Activated naive CD8-positive, alpha-beta T cell treated with anti-CD3 and anti-CD28 coated beads for 36 hours (primary cell): Measurements from ENCODE around the gene DAP. TPM values are rescaled to one million over a fixed set of nuclear protein-coding genes. Genes with fewer than 3 reads are reported as not detected.
"Not testable (repeated sequence)": the region's sequence is repeated elsewhere in the genome, so short reads cannot be mapped to it uniquely, and the experiment has no call there.

Experiments used
- DNase-seq: peaks from one replicate; pipeline ENCODE4 v3.0.0; 2021
- H3K27ac Mint-ChIP-seq: one replicate; pipeline ENCODE4 v1.8.0; 2022; ENCODE audit warnings: mild to moderate bottlenecking, moderate library complexity, mixed read lengths
- H3K27me3 Mint-ChIP-seq: one replicate; pipeline ENCODE4 v1.8.0; 2022; ENCODE audit warnings: mild to moderate bottlenecking, mixed read lengths
- H3K36me3 Mint-ChIP-seq: one replicate; pipeline ENCODE4 v1.8.0; 2021; ENCODE audit warnings: mild to moderate bottlenecking, mixed read lengths
- H3K4me1 Mint-ChIP-seq: one replicate; pipeline ENCODE4 v1.8.0; 2021; ENCODE audit warnings: mixed read lengths
- H3K4me3 Mint-ChIP-seq: one replicate; pipeline ENCODE4 v1.8.0; 2022; ENCODE audit warnings: mild to moderate bottlenecking, moderate library complexity, mixed read lengths
- H3K9me3 Mint-ChIP-seq: one replicate; pipeline ENCODE4 v1.8.0; 2022; ENCODE audit warnings: mixed read lengths
- total RNA-seq, 2 experiments: library from RNA; stranded (reverse); gene quantifications; one replicate each; pipeline ENCODE4 v1.2.3, GENCODE V29; 2021

The DAP gene
- total RNA-seq, 2 experiments from 2014 or later = 53.2 to 53.4 TPM

DNA sequence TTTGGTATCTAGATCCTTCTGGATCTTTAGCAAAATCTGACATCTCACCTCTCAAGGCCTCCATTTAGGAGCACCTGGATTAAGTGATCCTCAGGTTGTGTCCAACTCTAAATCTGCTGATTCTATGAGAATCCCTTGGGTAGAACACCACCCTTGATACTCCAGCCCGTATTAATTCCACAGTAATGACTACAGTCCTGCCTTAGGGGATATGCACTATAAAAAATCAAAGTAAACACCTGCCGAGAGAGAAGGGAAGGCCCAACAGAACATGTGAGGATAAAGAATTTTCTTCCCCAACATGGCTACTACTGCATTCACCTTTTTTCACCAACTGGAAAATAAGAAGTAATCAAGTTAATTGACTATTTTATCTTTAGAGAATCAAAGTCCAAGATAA, 27.6 kb downstream of the DAP start:
- H3K9me3 Mint-ChIP-seq = no peaks in the 10 kb centered on the region
- H3K4me1 Mint-ChIP-seq = peaks cover 5% of the 10 kb centered on the region
- DNase-seq = no peak
- H3K36me3 Mint-ChIP-seq = peaks cover 15% of the 10 kb centered on the region
- no peak overlapping the region for H3K4me3 Mint-ChIP-seq
- H3K27ac Mint-ChIP-seq = no peak overlapping the region
- H3K27me3 Mint-ChIP-seq = no peaks in the 10 kb centered on the region

DNA sequence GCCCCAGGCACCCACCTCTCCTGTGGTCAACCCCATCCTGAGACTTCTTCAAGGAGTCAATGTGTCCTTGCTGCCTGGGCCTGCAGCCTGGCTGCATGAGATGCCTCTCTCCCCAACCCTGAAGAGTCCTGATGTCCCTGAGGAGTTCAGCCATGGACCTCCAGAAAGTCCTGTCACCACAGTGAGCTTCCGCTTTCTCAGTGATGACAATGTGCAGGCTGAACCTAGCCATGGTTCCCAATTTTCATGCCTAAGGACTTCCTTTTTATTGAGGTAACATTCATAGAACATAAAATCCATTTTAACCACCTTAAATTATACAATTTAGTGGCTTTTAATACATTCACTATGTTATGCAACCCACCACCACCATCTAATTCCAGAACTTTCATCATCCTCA, 29.1 kb downstream of the DAP start:
- peaks cover 13% of the 10 kb centered on the region for H3K4me1 Mint-ChIP-seq
- no peak for DNase-seq
- H3K36me3 Mint-ChIP-seq = peaks cover 17% of the 10 kb centered on the region
- H3K9me3 Mint-ChIP-seq = no peaks in the 10 kb centered on the region
- no peak overlapping the region for H3K27ac Mint-ChIP-seq
- H3K4me3 Mint-ChIP-seq = no peak overlapping the region
- no peaks in the 10 kb centered on the region for H3K27me3 Mint-ChIP-seq

DNA sequence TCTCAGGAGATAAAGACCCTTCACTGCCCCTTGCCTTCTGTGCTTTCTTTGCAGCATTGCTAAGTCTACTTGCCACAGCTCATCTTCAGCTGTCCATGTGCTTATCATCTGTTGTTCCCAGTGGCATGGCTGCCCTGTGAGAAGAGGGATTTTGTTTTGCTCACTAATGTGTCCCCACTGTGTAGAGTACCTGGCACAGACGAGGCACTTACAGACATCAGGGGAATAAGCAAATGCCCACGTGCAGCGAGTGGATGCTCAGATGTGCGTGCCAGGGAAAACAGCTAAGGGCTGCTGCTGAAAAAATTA, 31.0 kb downstream of the DAP start:
- H3K9me3 Mint-ChIP-seq = no peaks in the 10 kb centered on the region
- no peaks in the 10 kb centered on the region for H3K27me3 Mint-ChIP-seq
- no peak for DNase-seq
- H3K4me3 Mint-ChIP-seq = no peak overlapping the region
- peaks cover 27% of the 10 kb centered on the region for H3K36me3 Mint-ChIP-seq
- no peak overlapping the region for H3K27ac Mint-ChIP-seq
- peaks cover 22% of the 10 kb centered on the region for H3K4me1 Mint-ChIP-seq

GRCh38 chr5:10729320-10730042, 31.6 kb downstream of the DAP start:
- DNase-seq = no peak
- Mint-ChIP-seq H3K27me3 (no peaks in the 10 kb centered on the region), H3K4me1 (peaks cover 22% of the 10 kb centered on the region), H3K36me3 (peaks cover 26% of the 10 kb centered on the region), H3K9me3 (no peaks in the 10 kb centered on the region), H3K27ac (no peak overlapping the region), H3K4me3 (no peak overlapping the region)

DNA sequence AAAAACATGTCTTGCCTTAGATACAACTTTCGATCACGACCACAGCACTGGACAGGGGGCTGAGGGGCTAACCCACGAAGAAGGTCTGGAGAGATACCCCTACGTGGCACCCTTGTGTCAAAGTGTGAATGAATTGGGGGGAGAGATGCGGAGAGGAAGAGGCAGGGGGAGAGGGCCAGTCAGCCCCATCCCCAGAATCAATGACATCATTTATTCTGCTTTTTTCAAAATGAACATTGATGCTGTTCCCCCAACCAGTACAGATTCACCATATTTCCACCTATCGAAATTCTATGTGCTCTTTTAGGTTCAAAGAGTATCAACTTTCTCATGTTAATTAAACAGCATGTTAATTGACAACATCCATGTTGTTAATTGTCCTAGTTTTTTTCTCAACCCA, 32.4 kb downstream of the DAP start:
- H3K27ac Mint-ChIP-seq = no peak overlapping the region
- no peak overlapping the region for H3K4me3 Mint-ChIP-seq
- H3K9me3 Mint-ChIP-seq = no peaks in the 10 kb centered on the region
- H3K36me3 Mint-ChIP-seq = peaks cover 26% of the 10 kb centered on the region
- H3K4me1 Mint-ChIP-seq = peaks cover 20% of the 10 kb centered on the region
- H3K27me3 Mint-ChIP-seq = no peaks in the 10 kb centered on the region
- DNase-seq = no peak

DNA sequence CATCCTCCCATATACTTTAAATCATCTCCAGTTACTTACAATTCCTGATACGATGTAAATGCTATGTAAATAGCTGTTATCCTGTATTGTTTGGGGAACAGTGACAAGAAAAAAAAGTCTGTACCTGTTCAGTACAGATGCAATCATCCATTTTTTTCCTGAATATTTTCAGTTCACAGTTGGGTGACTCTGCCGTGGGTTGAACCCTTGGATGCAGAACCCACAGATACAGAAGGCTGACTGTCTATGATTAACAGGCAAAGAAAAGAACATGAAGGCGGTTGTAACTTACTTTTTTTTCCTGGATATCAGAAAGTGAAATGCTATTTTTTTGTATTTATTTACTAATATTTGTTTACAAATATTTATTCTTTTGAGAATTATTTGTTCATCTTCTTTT, 33.2 kb downstream of the DAP start:
- no peaks in the 10 kb centered on the region for H3K27me3 Mint-ChIP-seq
- peaks cover 24% of the 10 kb centered on the region for H3K36me3 Mint-ChIP-seq
- DNase-seq = no peak
- no peaks in the 10 kb centered on the region for H3K9me3 Mint-ChIP-seq
- H3K4me1 Mint-ChIP-seq = peaks cover 20% of the 10 kb centered on the region
- H3K27ac Mint-ChIP-seq = no peak overlapping the region
- no peak overlapping the region for H3K4me3 Mint-ChIP-seq

DNA sequence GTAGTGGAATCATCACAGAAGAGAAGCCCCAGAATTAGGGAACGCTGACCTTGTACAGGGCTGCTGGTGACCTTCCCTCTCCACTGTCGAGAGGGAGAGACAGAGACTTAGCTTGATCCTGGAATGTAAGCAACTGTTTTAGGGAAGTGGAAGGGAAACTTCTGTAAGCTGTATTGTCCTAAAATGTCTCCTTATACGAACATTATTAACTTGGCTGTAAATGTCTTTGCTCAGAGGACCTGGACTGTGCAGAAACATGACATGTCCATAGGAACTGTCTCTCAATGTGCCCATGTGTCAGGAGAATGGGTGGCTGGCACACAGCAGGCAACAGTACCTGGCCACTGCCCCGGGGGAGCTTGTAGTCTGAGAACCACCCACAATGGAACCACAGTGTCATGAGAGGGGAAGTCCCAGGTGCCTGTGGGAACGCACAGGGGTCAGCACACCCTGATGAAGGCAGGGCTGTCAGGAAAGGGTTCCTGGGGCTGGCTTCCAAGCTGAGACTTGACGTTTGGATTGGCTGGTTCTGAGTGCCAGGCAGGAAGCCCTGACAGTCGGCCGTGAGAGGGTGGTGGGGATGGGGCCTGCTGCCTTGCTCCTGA, 34.0 kb downstream of the DAP start:
- Mint-ChIP-seq H3K27me3 (no peaks in the 10 kb centered on the region), H3K36me3 (peaks cover 20% of the 10 kb centered on the region), H3K4me1 (peaks cover 20% of the 10 kb centered on the region), H3K27ac (no peak overlapping the region), H3K4me3 (no peak overlapping the region), H3K9me3 (no peaks in the 10 kb centered on the region)
- peak; percentile 41 for DNase-seq

GRCh38 chr5:10726179-10726912, 34.7 kb downstream of the DAP start:
- peaks cover 24% of the 10 kb centered on the region for H3K36me3 Mint-ChIP-seq
- H3K27me3 Mint-ChIP-seq = no peaks in the 10 kb centered on the region
- peaks cover 20% of the 10 kb centered on the region for H3K4me1 Mint-ChIP-seq
- no peak overlapping the region for H3K4me3 Mint-ChIP-seq
- peak overlapping the region; percentile 9 for H3K27ac Mint-ChIP-seq
- no peak for DNase-seq
- H3K9me3 Mint-ChIP-seq = no peaks in the 10 kb centered on the region

- peaks cover 20% of the 10 kb centered on the region for H3K4me1 Mint-ChIP-seq
- no peak for DNase-seq
- H3K36me3 Mint-ChIP-seq = peaks cover 29% of the 10 kb centered on the region
- no peak overlapping the region for H3K27ac Mint-ChIP-seq
- no peak overlapping the region for H3K4me3 Mint-ChIP-seq
- H3K27me3 Mint-ChIP-seq = no peaks in the 10 kb centered on the region
- H3K9me3 Mint-ChIP-seq = no peaks in the 10 kb centered on the region
Measured at GRCh38 chr5:10725636-10726035, 35.4 kb downstream of the DAP start.

DNA sequence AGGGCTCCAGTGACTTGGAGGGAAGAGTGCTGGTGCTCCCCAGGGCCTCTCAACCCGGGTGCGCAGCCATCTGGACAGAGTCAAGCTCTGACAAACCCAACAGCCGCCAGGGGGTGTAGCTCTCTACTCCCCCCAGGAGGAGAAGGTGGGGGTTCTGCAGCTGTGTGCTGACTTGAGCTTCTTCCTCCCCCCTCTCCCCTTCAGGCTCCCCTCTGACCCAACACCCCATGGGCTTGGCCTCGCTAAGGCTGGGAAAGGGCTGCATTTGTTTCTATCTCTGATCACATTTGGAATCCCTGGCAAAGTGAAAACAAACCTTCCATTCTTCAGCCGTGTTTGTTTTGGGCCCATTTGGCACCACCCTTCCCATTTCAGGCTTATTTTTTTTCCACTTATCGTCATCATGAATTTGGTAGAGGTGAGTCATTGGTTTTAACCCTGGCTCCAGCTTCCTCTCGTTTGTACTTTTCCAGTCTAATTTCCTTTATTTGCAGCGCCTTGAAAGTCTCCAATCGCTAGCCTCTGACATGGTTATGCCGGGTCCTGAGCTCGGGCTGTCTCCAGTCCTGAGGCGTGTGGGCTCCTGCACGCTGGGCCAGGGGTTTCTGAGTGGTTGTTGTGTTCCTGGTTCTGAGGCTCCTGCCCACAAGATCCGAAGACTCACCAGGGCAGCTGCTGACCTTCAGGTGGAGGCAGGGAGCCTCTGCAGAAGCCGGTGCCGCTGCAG, 36.1 kb downstream of the DAP start:
- Mint-ChIP-seq H3K27ac (no peak overlapping the region), H3K9me3 (no peaks in the 10 kb centered on the region), H3K4me1 (peaks cover 20% of the 10 kb centered on the region), H3K27me3 (no peaks in the 10 kb centered on the region), H3K4me3 (no peak overlapping the region), H3K36me3 (peaks cover 32% of the 10 kb centered on the region)
- no peak for DNase-seq

GRCh38 chr5:10723514-10723913, 37.5 kb downstream of the DAP start:
- peaks cover 17% of the 10 kb centered on the region for H3K4me1 Mint-ChIP-seq
- no peaks in the 10 kb centered on the region for H3K9me3 Mint-ChIP-seq
- no peaks in the 10 kb centered on the region for H3K27me3 Mint-ChIP-seq
- H3K27ac Mint-ChIP-seq = no peak overlapping the region
- no peak for DNase-seq
- no peak overlapping the region for H3K4me3 Mint-ChIP-seq
- H3K36me3 Mint-ChIP-seq = peaks cover 29% of the 10 kb centered on the region

- not testable (repeated sequence) for H3K27me3 Mint-ChIP-seq, H3K4me1 Mint-ChIP-seq, H3K9me3 Mint-ChIP-seq, H3K4me3 Mint-ChIP-seq, H3K27ac Mint-ChIP-seq, DNase-seq
- peaks cover 29% of the 10 kb centered on the region for H3K36me3 Mint-ChIP-seq
Measured at GRCh38 chr5:10720766-10721165, 40.3 kb downstream of the DAP start.

GRCh38 chr5:10719965-10720364, 41.1 kb downstream of the DAP start:
- peaks cover 35% of the 10 kb centered on the region for H3K36me3 Mint-ChIP-seq
- no peak for DNase-seq
- no peak overlapping the region for H3K4me3 Mint-ChIP-seq
- H3K27me3 Mint-ChIP-seq = no peaks in the 10 kb centered on the region
- H3K9me3 Mint-ChIP-seq = no peaks in the 10 kb centered on the region
- H3K27ac Mint-ChIP-seq = no peak overlapping the region
- no peaks in the 10 kb centered on the region for H3K4me1 Mint-ChIP-seq

- not testable (repeated sequence) for H3K27me3 Mint-ChIP-seq, H3K27ac Mint-ChIP-seq, H3K9me3 Mint-ChIP-seq, DNase-seq, H3K4me3 Mint-ChIP-seq, H3K4me1 Mint-ChIP-seq
- H3K36me3 Mint-ChIP-seq = peaks cover 44% of the 10 kb centered on the region
Measured at GRCh38 chr5:10718617-10719016, 42.4 kb downstream of the DAP start.

DNA sequence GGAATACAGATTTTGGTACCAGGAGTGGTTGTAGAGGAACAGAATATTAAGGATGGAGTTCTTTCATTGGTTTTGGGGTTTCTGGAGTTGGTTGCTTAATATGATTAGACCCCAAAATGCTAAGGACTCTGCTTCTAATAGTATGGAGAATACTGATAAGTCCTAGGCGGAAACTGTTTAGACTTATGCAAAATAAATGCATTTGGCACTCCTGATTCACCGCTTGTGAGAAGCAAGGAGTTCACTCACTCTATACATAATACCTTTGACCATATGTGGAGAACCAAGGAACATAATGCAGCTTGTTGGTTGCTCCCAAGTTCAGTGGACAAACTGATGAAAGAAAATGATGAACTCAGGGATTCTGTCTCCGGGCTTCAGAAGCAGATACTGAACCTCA, 44.2 kb downstream of the DAP start:
- not testable (repeated sequence) for H3K4me1 Mint-ChIP-seq, DNase-seq, H3K4me3 Mint-ChIP-seq, H3K27ac Mint-ChIP-seq, H3K27me3 Mint-ChIP-seq, H3K9me3 Mint-ChIP-seq
- H3K36me3 Mint-ChIP-seq = peaks cover 46% of the 10 kb centered on the region
